GM10248 (cell line): ENCODE measurements around the gene FHIT.

Experiments used
- CTCF ChIA-PET: fragments of 300-600 bp; sonication (Branson Sonifier 250); formaldehyde crosslinking; extraction: SDS; loops from one replicate; lab custom pipeline; 2021; ENCODE audit warnings: antibody characterized with exemption; lab: Yijun Ruan, JAX
- POLR2A ChIA-PET: fragments of 350-650 bp; sonication (Branson Sonifier 250); formaldehyde crosslinking; extraction: SDS; loops from one replicate; lab custom pipeline; 2020; ENCODE audit warnings: antibody characterized with exemption; lab: Yijun Ruan, JAX
- DNase-seq: peaks from one replicate; pipeline ENCODE4 v3.0.0; 2012; ENCODE audit errors: extremely low spot score
- CTCF ChIP-seq: IDR thresholded peaks from 2 replicates; pipeline ENCODE4 v1.5.1; 2012; ENCODE audit warnings: mild to moderate bottlenecking, low read depth; ENCODE audit errors: extremely low read depth, missing control alignments, control extremely low read depth

The FHIT gene

GRCh38 chr3:60228823-60229222 is 1022.4 kb downstream of the FHIT start:
- DNase-seq, result no peak
- no peak for TF ChIP-seq CTCF
- POLR2A ChIA-PET, result no interaction called here
- CTCF ChIA-PET, result no interaction called here

GRCh38 chr3:60226912-60227311 is 1024.3 kb downstream of the FHIT start:
- ChIA-PET CTCF (interaction anchor here (1.0 to 1.2 kb wide), 2 partner anchors 23 to 1155 kb away, joined by 3 to 4 read pairs; no protein-coding TSS in a partner anchor), POLR2A (no interaction called here)
- TF ChIP-seq CTCF, result no peak
- DNase-seq, result no peak

- POLR2A ChIA-PET, result no interaction called here
- no peak for TF ChIP-seq CTCF
- DNase-seq, result no peak
- CTCF ChIA-PET, result interaction anchor here (1.0 kb wide), 1 partner anchor 22 kb away, joined by 4 read pairs; no protein-coding TSS in a partner anchor
Measured at GRCh38 chr3:60225848-60226247, 1025.4 kb downstream of the FHIT start.

- ChIA-PET POLR2A (no interaction called here), CTCF (no interaction called here)
- DNase-seq, result no peak
- TF ChIP-seq CTCF, result no peak
Measured at GRCh38 chr3:60220768-60221167, 1030.5 kb downstream of the FHIT start.

GRCh38 chr3:60219501-60219900 is 1031.8 kb downstream of the FHIT start:
- ChIA-PET CTCF (no interaction called here), POLR2A (no interaction called here)
- TF ChIP-seq CTCF, result no peak

GRCh38 chr3:60217156-60217911 is 1033.9 kb downstream of the FHIT start:
- ChIA-PET CTCF (interaction anchor here (0.9 to 1.5 kb wide), 2 partner anchors 9 to 208 kb away, joined by 3 read pairs; no protein-coding TSS in a partner anchor), POLR2A (no interaction called here)
- no peak for TF ChIP-seq CTCF
- no peak for DNase-seq

More at GRCh38 chr3:60219501-60219900, 1031.8 kb downstream of the FHIT start:
- DNase-seq, result no peak
